ENCODE results near the gene MMP25.
"Not testable (repeated sequence)": the region's sequence is repeated elsewhere in the genome, so short reads cannot be mapped to it uniquely, and the experiment has no call there.

GRCh38 chr16:3072148-3072547, 25.8 kb downstream of the MMP25 start:
- not testable (repeated sequence) for TF ChIP-seq EZH2 (IDR thresholded peaks at IDR 0.05; ENCODE audit: insufficient read depth, poor library complexity, severe bottlenecking); EZH2phosphoT487 (IDR thresholded peaks at IDR 0.05; ENCODE audit: insufficient read depth, low read depth)

Measured in GM23248 (cell line).